DMS53 treated with DMSO at 0.1 percent for 48 hours (cell line): ENCODE measurements around the gene ATXN1.
A peak's percentile ranks its signal among the peaks of the same experiment; 100 is the strongest.

Source experiments
- DNase-seq: peaks from one replicate; lab custom pipeline; 2025; ENCODE audit not compliant: unreplicated experiment; lab: John Stamatoyannopoulos, UW

The ATXN1 gene

DNA sequence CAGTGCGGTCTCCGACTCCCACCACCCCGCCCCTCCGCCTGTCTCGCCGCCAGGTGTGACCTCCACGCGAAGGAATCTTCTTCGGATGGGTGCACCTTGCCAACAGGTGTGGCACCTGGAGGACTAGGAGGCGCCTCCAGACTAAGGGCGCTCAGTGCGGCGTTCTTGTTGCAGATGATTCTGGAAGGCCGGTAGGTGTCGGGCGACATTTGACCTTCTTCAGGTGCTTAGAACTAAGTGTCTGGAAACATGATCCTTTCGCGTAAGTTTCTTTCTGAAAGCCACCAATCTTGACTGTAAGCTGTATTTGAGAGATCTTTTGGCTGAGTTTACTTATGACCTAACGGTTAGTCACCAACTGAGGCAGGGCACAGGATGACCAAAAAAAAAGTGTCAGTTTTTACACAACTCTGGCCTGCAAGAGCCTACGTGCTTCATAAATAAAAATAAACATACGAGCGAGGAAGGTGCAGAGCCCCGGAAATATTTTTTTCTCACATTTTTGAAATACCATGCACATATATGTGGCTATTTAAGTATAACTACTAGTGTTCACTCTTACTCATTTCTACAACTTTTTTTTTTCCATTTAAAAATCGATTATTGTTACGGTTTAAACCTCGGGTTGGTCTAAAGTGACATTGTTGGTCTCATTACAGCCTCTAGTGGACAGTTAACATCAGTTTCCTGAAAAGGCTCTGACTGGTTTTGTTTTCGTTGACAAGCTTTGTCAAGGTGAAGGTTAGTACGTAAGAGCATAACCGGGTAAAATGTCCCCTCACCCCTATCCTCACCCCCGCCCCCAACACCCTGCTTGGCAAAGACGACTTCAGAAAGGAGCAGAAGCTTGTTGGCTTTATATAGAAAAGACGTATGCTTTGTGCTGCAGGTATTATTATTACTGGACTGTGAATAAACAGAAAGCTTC lies 1.6 kb upstream of the ATXN1 start:
- peak; percentile 79 for DNase-seq

DNA sequence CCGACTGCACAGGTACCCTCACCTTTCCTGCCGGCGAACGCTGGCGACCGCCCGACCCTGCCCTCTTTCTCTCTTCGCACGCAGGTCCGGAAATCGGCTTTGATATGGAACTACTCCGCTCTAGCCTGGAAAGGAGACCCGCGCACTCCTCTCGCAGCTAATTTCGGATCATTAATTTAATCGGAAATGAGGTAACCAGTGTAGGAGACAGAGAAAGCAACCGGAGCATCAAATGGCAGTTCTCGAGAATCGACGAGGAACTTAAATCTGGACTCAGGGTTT lies 949 bp upstream of the ATXN1 start:
- peak; percentile 79 for DNase-seq

DNA sequence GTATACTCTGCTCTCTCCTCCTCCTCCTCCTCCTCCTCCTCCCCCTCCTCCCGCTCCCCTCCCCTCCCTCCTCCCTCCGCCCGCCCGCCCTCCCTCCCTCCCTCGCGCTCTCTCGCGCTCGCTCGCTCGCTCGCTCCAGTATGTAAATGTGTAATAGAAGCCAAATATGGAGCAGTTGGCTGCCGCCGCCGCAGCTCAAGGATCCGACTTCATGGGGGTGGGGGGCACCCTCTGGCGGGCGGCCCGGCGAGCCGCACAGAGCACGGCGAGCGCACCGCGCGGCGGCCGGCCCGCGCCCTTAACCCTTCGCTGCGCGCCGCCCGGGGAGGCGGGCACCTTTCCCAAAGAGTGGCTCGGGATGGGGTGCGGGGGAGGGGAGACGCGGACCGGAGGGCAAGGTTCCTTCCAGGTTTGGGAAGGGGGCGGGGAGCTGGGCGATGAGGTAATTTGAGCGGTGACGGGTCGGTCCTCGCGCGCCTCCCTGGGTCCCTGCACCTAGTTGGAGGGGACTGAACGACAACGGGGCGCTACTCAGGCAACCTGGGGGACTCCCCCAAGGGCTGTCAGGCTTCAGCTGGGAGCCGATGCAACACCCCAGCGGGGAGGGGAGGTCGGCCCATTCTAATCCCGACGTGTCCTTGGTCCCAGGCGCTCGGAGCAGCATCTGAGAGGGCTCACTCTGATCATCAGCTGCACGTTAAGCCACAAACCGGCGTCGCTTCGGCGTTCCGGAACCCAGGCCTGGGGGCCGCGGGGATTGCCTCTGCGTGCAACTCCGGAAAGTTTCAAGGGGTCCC lies 409 bp upstream of the ATXN1 start:
- DNase-seq = peak; percentile 81

DNA sequence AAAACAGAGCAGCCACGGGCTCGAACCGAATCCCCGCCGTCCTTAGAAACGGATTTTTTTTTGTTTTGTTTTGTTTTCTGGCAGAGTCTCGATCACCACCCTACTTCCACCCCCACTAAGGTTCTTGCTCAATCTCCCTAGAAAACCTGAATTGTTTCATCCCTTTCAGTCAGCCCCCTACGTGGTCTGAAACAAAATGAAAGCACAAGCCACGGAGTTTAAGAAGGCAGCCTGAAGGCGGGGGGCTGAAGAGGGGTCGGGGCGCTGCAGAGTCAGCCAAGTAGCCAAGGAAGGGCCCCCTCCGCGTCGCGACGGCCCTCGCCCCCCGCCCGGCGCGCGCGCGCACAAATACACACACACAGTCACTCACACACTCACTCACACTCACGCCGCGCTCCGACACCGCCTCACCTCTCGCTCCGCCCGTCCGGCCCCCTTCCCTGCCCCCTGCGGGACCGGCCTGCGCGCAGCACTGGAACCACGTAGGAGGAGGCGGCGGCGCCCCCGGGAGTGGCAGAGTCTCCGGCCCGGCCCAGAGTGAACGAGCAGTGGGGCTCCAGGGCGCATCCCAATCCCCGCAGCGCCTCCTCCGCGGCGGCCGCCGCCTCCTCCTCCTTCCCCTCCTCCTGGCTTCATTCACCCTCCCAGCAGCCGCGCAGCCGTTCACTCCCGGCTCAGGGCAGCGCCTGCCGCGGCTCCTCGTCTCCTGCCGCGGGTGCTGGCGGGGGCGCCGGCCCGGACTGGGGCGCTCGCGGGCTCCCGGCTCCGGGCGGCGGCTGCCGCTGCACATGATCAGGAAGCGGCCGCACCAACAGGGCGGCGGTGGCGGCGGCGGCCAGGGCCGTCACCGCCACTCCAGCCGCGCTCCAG lies 1.4 kb downstream of the ATXN1 start:
- peak; percentile 59 for DNase-seq

DNA sequence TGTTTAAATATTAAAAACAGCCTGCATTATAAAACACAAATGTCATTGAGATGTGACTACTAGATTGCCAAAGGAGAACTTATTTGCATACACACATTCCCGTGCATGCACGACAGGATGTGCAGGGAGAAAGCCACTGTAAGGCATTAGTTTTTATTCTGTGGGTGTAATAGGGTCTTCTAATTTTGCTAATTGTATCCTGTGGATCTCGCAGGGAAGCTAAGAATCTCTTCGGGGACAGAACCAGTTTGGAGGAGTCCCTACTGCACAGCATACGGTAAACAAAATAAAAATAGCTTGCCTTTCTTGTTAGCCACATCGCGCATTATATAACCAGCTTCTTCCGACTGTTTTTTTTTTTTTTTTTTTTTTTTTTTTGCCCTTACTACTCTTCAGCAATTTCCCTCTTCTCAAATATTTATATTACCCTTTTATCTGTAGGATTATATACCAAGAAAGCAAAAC lies 2.0 kb downstream of the ATXN1 start:
- no peak for DNase-seq

DNA sequence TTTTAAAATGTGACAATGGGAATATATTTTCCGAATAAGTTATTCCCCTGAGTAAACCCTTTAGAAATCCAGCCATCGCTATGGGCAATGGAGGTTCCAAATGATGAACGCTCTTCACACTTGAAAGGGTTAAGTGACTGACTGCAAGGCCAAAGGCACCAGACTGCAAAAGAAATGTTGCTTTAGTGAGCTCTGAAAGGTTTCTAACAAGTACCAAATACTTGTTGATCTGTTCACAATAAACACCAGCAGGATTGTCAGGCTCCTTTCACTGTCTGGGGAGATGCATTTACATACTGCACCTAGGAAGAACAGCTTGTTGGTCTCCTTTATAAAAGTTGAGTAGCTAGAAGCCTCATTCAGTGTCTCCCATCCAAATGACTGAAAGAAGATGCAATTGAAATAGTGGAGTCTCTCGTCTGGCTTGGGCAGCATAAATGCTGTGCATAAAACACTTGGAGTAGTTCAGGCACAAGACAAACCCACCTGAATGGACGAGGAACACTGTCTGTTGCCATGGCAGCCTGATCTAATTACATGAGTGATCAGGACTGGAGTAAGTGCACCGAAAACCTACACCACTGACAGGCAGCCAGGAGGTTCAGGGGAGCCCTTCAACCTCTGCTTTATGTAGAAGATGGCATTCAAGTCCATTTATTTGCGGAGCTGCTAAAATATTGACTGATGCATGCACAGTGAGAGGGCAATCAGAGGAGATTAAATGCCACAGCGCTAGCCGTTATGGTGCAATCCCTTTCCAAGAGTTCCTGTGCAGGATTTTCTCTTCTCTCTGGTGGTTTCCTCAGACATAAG lies 2.9 kb downstream of the ATXN1 start:
- DNase-seq = no peak

DNA sequence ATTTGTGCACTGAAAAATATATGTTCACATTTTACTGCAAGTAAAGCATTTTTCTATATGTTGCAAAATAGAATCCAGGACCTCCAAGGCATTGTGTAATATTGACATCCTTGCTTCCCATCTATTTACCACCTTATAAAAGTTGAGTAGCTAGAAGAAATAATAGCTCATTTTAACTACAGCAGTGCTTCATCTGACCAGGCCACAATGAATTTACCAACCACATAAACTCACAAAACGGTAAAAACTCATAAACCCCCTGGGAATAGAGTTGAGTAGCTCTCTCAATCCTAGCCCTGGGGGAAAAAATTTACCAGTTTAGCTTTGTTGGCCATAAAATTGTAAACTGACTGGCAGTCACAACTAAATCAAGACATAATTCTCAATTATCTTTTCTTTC lies 3.9 kb downstream of the ATXN1 start:
- DNase-seq = no peak

DNA sequence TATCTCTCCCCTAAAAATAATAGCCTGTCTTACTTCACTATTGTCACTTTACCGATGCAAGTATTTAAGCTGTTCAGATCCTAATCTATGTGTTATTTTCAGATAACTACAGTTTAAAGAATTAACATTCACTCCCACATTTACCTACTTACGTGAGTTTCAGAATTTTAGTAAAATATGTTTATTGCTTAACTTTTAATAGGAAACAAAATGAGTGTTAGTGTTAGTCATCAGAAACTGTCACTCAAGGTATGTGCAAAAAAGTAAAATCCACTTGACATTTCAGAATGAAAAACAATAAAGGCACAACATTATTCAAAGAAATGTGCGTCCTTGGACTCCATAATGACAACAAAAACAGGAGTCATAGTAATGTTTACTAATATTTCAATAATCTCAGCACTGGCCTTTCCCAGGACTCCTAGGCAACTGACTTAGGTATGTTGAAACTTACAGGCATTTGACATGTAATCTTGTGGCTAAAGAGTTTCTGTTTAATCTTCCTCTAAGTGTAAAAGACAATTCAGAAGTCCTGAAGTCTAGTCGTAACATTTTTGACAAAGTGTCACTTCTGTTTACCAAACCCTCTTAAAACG lies 4.5 kb downstream of the ATXN1 start:
- DNase-seq = no peak

DNA sequence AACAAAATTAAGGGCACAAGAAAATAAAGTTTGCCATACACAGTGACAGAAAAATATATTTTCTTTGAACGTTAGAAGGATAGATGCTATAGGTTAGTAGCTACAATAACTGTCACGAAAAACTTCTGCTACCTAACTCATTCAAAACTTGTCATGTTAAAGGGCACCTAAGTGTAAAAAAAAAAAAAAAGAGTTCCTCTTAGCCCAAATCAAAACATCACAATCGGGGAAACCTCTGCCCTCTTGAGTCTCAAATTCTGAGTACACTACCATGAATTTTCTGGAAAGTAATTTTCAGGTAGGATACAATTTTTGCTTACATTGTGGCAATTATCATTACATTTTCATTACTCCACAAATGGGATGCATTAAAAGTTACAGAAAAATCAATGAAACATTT lies 5.7 kb downstream of the ATXN1 start:
- DNase-seq = no peak

DNA sequence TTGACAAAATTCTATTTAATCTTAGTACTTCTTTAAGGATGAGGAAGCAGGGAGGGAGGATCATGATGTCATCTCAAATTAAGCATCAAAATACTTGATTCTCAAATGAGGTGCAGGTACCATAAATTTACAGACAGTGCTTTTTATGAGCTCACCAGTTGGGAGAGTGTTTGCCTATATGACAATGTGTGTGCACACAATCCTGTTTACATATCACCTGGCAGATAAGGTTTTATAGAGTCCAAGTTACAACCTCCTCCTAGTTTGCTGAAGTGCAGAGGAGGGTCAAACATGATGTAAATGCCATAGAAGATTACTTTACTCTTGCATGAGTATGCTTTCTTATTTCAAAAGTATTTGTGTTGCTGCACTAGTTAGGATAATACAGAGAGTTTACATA lies 6.4 kb downstream of the ATXN1 start:
- DNase-seq = peak; percentile 74

DNA sequence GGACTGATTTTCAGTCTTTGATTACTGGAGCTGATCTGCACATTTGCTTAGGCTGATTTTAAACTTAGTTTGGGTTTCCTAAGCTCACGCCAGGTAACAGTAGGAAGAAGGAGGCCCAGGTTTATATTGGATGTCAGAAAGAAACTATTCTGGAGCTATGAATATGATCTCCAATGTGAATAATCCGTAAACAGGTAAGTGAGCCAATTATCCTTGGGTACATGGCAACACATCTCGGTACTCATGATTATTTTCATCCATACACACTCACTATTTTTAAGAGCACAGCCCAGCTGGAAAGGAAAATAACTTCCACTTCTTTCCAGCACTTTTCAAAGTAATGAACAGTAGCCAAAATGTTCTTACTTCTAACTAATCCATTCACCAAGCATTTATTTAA lies 7.0 kb downstream of the ATXN1 start:
- DNase-seq = no peak

DNA sequence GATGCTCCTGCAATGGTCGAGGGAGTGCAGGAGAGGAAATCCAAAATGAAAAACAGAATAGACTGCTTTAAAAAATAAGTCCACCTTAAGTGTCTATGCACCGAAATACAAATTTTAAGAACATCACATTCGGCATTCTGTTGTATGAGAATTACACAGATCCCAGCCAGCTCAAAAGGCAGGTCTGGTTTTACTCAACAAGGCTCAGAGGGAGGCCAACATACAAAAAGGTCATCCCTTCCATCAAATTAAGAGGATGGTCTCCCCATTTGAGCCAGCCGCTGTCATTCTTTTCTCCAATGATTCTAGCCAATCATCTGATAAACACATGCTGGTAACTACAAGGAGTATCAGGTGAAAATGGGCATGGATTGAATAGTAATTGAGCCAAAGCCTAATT lies 7.9 kb downstream of the ATXN1 start:
- no peak for DNase-seq

DNA sequence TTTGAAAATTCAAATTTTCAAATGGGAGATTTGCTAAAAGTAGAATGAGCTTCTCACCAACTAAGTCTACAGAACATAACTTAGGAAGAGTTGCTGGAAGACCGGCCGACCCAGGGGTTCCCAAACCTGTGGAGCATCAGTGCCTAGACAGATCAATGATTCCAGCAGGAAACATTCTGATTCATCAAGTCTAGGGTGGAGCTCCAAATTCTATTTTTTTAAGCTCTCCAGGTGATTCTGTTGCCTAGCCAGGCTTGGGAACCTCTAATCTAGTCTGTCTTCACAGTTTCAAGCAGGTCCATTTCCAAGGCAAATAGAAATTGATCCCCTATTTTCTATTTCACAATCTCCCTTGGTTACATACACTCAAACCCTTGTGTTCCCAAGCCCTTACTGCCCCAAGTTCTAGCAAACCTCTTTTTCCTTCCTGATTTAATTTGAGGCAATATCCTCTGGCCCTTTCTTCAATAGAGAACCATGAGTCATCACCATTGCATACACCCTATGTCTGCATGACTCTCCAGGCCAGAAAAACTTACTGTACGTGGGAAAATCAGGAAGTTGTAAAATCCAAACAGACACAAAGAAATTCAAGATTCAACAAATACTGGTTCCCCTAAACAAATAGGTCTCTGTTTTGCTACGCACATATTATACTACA lies 8.9 kb downstream of the ATXN1 start:
- DNase-seq = peak; percentile 53

DNA sequence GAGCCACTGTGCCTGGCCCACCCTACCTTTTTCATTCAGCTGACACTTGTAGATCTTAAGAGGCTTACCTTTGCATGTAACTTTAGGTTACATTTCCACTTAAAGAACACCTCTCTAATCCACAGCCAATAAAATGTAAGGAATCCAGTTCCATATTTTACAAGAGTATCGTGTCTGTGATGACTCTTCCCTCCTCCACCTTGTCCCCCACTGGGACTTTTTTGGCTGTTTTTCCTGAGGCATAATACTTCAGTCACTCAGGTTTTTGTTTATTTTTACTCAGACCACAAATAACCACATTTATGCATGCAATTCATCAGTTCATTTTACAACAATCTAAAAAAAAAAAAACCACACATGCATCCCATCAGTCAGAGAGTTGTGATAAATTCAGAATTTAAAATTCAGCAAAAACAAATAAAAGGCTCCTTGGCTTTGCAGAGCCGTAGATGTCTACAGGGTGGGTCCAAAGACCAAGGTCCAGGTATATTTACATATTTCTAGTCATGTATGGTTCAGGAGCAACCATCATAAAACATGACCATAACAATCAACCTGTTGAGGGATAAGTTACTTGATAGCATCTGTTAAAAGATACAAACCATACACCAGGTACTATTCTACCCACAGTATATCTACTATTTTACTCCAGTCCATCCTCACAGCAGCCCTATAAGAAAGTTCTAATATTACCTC lies 9.9 kb downstream of the ATXN1 start:
- no peak for DNase-seq

DNA sequence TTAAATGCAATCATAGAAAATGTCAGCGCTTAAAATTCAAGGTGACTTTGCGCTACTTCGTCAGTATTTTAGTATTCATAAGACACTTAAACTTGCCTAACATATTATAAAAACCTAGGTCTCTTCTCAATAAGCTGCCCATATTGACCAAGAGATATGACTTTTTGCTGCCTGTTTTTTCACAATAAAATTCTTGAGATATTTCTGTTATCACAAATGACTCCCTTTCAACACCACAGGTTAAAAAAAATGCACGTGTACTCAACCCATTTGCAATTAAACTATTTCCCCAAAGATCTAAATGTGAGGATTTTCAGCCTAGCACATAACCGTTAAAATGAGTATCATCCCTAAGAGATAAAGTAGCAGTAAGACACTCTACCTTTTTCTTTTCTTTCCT lies 10.7 kb downstream of the ATXN1 start:
- DNase-seq = no peak

DNA sequence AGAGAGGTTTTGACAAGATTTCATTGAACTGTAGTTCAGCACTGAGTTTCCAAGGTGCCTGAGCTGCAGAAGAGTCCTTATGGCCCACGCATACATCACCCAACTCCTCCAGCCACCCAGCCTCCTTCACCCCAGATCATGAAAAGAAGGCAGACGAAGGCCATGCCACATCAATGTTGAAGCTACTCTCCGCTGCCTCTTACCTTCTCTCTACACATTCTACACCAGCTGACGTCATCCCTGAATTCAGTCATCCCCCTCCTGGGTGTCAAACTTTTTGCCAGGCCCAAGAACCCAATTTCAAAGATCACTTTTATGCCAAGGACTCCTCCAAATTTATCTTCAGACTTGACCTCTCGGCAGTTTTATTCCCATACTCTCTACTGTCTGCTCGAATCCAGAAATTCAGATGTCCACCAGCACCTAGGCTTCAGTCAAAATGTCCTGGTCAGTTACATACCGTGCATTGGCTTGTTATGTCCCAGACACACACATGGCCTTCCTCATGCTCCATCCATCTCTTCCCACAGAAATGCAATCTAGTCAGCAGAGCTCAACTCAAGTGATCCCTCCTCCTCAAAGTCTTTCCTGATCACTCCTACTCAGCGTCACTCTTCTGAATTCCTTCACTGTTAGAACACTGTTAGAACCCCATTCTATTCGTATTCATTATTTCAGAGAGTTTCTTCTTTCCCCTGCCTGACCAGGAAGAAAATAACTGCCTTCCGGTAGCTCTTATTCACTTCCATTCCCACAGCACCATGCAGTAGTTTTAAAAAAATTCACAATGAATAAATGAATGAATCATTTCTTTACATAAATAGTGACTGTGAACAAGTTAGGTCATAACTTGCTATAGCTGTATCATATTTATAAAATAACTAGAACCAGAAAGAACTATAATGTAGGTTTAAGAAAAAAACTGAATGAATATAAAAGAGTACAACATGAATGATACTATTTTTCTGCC lies 11.5 kb downstream of the ATXN1 start:
- DNase-seq = no peak

DNA sequence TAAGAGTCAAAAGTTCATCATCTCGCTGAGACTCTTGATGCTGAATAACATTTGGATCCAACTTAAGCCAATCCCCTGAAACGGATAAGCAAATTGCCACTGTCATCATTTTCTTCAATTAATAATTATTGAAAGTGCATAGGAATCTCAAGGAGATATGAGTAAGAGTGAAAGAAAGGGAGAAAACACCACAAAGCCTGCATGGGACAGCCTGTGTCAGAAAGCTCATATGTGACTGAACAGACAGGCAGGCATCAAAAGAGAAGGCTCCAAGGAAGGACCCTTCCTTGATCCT lies 13.3 kb downstream of the ATXN1 start:
- no peak for DNase-seq
